Gastrocnemius medialis (tissue), 4 donors: Measurements from ENCODE around the gene OTOA.

Experiments
- CTCF ChIP-seq, 5 experiments: fragments of 450-650 bp in 3 of 5; fragments of 200-600 bp in 2 of 5; sonication (generic) in 2 of 5; IDR thresholded peaks in 4 of 5; conservative IDR thresholded peaks in 1 of 5; 1 replicate in 4 of 5; 2 replicates in 1 of 5; pipeline ENCODE4 v1.5.1; 2016 to 2019; ENCODE audit warnings: antibody characterized with exemption in 5 of 5, mild to moderate bottlenecking in 3 of 5, moderate library complexity in 3 of 5
- POLR2A ChIP-seq, 2 donors: fragments of 450-650 bp; IDR thresholded peaks; one replicate each; pipeline ENCODE4 v1.6.1; 2017; ENCODE audit warnings: antibody characterized with exemption in 2 of 2, mild to moderate bottlenecking in 2 of 2, moderate library complexity in 2 of 2

DNA sequence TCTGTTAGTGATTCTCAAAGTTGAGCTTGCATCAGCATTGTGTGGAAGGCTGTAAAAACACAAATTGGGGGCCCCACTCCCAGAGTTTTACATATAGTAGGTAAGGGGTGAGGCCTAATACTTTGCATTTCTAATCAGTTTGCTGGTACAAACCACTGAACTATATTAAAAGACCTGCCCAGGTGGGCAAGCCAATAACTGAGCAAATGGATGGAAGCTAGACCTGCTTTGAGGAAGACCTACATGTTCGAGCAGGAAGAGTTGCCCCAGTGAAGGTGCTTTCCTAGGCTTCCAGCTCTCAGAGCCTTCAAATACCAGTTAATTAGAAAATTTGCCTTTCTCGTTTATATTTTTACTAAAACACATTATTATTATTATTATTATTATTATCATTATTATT is 56.8 kb downstream of the OTOA start:
- TF ChIP-seq CTCF (IDR thresholded peaks at IDR 0.05 in 4 of 5, conservative IDR thresholded peaks at IDR 0.05 in 1 of 5) = no peak
- no peak for TF ChIP-seq POLR2A (IDR thresholded peaks at IDR 0.05)
